ENCODE data around the gene YY1. TPM values are rescaled to one million over a fixed set of nuclear protein-coding genes. Genes with fewer than 3 reads are reported as not detected.
"Not testable (repeated sequence)": the region's sequence is repeated elsewhere in the genome, so short reads cannot be mapped to it uniquely, and the experiment has no call there.

Gene YY1
- total RNA-seq, 1 donor from 2014 or later, result 56.3 TPM

GRCh38 chr14:100243020-100243419, 4.1 kb downstream of the YY1 start:
- no peak for DNase-seq (ENCODE audit: low read depth, low spot score)

DNA sequence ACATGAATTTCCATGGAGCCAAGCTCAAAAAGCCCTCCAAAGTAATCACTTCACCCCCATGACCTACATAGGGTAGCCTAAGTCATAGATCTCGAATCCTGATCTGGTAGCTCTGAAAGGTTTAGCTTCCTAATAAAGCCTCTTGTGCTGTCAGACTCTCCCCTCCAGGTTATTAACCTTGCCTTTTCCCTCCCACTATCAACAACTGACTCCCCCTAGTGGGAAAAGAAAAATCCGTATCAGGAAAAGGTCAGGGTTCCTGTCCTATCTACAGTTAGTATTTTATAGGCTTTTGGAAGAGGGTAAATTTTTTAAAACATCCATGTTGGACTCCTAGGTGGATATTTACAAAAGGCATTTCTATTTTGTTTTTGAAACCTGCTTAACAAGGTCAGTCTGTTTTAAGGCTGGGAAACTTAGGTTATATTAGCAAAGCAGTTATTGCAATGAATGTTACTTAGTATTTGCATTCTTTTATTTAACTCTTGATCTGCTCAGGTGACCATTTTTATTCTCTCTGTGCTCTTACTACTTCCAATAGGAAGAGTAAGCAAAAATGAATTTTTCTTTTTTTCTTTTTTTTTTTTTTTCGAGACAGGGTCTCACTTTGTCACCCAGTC, 8.0 kb downstream of the YY1 start:
- DNase-seq (ENCODE audit: low read depth, low spot score), result no peak

DNA sequence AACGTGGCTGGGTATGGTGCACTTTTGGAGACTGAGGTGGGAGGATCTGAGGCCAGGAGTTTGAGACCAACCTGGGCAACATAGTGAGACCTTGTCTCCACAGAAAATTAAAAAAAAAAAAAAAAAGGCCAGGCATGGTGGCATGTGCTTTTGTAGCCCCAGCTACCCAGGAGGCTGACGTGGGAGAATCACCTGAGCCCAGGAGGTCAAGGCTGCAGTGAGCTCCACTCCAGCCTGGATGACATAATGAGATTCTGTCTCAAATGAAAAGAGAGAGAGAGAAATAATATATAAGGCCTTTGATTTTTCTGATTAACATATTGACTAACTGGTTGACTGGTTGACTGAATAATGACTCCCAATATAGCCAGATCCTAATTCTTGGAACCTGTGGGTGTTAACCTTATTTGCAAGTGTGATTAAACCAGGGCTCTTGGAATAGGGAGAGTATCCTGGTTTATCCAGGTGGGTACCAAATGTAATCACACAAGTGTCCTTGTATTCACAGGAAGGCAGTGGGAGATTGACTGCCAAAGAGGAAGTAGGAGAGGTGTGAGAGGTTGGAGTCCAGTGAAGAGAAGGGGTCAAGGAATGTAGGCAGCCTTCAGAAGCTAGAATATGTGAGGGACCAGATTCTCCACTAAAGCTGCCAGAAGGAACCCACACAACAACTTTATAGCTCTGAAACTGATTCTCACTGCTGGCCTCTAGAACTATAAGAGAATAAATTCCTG, 12.0 kb downstream of the YY1 start:
- no peak for DNase-seq (ENCODE audit: low read depth, low spot score)

DNA sequence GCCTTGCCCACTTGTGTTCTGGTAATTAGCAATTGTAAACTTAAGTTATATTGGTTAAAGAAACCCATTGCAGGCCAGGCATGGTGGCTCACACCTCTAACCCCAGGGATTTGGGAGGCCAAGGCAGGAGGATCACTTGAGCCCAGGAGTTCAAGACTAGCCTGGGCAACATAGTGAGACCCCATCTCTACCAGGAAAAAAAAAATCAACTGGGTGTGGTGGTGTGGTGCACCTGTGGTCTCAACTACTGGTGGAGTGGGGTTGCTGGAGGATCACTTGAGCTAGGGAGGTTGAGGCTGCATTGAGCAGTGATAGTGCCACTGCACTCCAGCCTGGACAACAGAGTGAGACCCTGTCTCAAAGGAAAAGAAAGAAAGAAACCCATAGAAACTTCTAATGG, 13.7 kb downstream of the YY1 start:
- no peak for DNase-seq (ENCODE audit: low read depth, low spot score)

DNA sequence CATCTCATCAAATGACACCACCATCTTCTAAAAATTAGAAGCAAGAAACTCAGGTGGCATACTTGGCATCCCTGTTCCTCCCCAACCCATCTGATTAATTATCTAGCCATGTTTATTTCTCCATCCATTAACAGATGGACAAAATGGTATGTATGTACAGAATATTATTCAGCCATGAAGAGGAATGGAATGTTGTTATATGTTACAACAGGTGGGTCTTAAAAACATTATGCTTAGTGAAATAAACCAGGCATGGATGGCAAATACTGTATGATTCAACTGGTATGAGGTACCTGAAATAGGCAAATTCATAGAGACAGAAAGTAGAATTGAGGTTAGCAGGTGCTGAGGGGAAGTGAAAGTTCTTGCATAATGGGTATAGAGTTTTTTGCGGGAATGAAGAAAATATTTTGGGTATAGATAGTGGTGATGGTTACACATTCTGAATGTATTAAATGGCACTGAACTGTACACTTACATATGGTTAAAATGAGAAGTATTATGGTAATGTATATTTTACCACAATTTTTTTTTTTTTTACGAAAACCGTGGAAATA, 17.5 kb downstream of the YY1 start:
- DNase-seq (ENCODE audit: low read depth, low spot score), result no peak

DNA sequence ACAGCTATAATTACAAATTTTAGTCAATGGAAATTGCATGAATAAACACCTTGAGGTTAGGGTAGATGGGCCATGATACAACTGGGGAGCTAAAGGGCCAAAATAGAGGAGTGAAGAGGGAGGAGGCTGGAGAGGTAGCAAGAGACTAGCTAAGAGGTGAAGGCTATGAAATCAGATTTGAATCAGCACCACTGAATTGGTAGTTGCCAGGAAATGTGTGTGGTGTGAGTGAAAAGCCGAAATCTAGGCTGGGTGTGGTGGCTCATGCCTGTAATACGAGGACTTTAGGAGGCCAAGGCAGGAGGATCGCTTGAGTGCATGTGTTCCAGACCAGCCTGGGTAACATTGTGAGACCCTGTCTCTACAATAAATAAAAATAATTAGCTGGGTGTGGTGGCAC, 22.7 kb downstream of the YY1 start:
- DNase-seq (ENCODE audit: low read depth, low spot score), result no peak

GRCh38 chr14:100262545-100262944, 23.6 kb downstream of the YY1 start:
- DNase-seq (ENCODE audit: low read depth, low spot score), result no peak

DNA sequence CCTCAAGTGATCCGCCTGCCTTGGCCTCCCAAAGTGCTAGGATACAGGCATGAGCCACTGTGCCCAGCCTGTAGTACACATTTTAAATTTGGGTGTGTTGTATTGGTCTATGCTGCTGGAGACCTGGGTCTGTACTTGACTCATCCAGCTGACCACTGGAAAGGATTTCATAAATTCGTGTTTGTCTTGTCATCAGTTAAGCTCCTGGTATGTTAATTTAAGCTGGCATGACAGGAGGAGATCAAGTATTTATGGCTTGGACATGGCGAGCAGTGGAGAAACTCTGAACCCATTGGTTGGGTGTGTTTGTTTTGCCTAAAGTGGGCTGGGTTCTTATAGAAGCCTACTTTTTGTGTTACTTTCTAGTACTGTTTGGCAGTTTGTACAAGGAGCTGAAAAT, 24.2 kb downstream of the YY1 start:
- no peak for DNase-seq (ENCODE audit: low read depth, low spot score)

GRCh38 chr14:100267990-100268389, 29.0 kb downstream of the YY1 start:
- DNase-seq (ENCODE audit: low read depth, low spot score), result no peak

GRCh38 chr14:100268591-100269207, 29.8 kb downstream of the YY1 start:
- no peak for DNase-seq (ENCODE audit: low read depth, low spot score)

DNA sequence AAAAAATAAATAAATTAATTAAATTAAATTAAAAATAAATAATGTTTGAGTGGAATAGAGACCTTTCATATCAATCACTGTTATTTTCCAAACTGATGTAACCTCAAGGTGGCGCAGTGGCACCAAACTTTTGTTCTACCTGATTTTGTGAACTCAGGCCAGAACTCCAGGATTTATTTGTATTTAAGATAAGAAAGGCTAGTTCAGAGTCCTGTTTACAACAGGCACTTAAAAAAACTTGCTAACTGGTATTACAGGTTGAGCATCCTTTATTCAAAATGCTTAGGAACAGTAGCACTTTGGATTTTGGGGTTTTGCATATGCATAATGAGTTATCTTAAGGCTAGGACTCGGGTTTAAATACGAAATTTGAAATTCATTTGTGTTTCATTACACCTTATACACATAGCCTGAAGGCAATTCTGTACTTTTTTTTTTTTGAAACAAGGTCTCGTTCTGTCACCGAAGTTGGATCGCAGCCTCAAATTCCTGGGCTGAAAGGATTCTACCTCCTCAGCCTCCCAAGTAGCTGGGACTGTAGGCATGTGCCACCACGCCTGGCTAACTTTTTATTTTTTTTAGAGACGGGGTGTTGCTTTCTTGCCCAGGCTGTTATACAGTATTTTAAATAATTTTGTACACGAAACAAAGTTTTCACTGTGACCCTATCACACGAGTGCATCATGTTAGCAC, 32.4 kb downstream of the YY1 start:
- no peak for DNase-seq (ENCODE audit: low read depth, low spot score)

DNA sequence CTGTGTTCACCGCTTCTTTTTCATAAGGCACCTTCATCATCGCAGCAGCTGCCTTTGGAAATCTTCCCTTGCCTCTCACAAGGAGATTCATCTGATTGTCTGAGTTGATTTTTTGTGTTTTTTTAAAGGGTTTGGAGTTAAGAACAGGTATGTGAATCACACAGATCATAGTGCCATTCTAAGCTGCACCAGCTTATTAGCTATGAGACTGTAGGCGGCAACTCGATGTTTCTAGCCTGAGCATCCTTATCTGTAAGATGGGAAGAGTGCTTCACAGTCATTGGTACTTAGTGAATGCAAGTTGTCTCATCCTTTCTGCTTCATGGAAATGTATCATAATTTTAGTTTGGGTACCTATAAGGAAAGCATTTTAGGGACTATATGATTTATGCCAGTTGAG, 35.3 kb downstream of the YY1 start:
- DNase-seq (ENCODE audit: low read depth, low spot score), result no peak

DNA sequence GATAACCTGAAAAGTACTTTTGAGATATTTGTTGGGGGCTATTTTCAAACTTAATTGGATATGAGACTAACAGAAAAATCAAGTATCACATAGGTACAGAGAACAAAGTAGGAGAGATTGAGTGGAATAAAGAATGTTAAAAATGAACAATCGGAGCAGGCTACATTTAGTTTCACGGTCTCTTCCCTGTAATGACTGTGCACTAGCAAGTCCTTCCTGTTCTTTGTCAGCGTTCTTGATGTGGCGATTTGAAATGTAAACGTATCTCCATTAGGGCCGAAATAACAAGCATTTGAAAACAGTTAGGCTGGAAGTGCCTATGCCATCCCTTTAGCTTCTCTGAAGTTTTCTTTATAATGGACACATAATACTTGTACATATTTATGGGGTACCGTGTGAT, 36.3 kb downstream of the YY1 start:
- DNase-seq (ENCODE audit: low read depth, low spot score), result no peak

GRCh38 chr14:100278702-100279101, 39.8 kb downstream of the YY1 start:
- no peak for DNase-seq (ENCODE audit: low read depth, low spot score)

DNA sequence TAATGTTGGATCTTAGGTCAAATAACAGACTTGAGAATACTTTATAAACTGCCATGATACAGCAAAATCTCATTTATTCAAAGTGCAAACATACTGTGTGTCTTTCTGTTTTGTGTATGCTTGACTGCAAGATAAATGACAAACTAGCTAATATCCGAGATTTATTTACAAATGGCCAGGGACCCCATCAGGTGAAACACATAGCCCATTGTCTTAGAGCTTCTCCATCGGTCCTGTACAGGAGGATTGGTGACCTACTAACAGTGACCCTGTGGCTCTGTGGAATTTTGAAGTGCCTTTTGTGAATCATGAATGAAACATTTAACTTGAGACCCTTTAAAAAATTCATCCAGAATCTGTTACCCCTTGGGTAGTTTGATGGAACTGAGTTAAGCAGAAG, 40.2 kb downstream of the YY1 start:
- DNase-seq (ENCODE audit: low read depth, low spot score), result no peak

GRCh38 chr14:100279563-100279962, 40.6 kb downstream of the YY1 start:
- no peak for DNase-seq (ENCODE audit: low read depth, low spot score)

GRCh38 chr14:100281286-100282082, 42.5 kb downstream of the YY1 start:
- no peak for DNase-seq (ENCODE audit: low read depth, low spot score)

DNA sequence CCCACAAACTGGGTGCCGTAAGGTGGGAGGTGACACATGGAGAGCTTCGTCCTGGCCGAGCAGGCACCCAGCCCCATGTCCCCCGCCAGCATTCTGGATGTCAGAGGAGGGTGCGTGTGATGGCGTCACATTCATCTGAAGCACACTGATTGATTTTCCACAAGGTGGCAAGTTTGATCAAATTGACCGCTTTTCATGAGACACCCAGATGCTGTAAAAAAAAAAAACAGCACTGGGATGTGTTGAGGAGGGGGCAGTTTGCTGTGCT, 43.1 kb downstream of the YY1 start:
- DNase-seq (ENCODE audit: low read depth, low spot score), result no peak

GRCh38 chr14:100282766-100283419, 43.9 kb downstream of the YY1 start:
- no peak for DNase-seq (ENCODE audit: low read depth, low spot score)

DNA sequence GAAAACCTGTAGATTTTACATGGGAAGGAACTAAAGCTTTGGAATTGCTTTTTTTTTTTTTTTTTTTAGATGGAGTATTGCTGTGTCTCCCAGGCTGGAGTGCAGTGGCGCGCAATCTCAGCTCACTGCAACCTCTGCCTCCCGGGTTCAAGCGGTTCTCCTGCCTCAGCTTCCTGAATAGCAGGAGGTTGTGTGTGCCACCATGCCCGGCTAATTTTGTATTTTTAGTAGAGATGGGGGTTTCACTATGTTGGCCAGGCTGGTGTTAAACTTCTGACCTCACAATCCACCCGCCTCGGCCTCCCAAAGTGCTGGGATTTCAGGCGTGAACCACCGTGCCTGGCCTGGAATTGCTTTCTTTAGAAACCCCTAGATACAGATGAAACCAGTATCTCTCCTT, 44.5 kb downstream of the YY1 start:
- DNase-seq (ENCODE audit: low read depth, low spot score), result not testable (repeated sequence)
